GM12875 (cell line): Measurements from ENCODE around the gene LRRK1.

Source experiments
- H3K4me3 ChIP-seq: one replicate; pipeline ENCODE4 v1.5.1; 2011; ENCODE audit warnings: low read depth, low read length, control low read depth
- TF ChIP-seq, protein P1 (sequence below): IDR thresholded peaks from 2 replicates; pipeline ENCODE4 v1.5.1; 2011; ENCODE audit warnings: low read depth, mild to moderate bottlenecking, control low read depth, inconsistent platforms, low read length, moderate library complexity, borderline replicate concordance; ENCODE audit not compliant: insufficient read depth

Gene LRRK1

DNA sequence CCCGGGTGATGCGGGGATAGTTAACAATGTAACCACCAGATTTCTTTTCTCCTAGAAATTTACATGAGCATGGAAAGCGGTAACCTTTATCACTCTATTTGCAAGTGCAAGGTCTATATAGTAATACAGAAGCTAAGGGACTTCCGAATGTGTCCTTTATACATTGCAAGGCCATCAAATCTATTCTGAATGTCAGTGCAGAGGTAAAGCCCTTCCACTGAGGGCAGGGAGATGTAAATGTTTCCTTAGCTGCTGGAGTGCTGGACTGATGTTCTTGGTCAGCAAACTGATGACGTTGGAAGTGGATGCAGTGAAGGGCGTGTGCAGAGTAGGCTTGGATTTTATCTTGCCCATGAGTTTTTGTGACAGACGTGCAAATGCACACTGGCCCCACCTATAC, 33.3 kb upstream of the LRRK1 start:
- TF ChIP-seq, protein P1, sequence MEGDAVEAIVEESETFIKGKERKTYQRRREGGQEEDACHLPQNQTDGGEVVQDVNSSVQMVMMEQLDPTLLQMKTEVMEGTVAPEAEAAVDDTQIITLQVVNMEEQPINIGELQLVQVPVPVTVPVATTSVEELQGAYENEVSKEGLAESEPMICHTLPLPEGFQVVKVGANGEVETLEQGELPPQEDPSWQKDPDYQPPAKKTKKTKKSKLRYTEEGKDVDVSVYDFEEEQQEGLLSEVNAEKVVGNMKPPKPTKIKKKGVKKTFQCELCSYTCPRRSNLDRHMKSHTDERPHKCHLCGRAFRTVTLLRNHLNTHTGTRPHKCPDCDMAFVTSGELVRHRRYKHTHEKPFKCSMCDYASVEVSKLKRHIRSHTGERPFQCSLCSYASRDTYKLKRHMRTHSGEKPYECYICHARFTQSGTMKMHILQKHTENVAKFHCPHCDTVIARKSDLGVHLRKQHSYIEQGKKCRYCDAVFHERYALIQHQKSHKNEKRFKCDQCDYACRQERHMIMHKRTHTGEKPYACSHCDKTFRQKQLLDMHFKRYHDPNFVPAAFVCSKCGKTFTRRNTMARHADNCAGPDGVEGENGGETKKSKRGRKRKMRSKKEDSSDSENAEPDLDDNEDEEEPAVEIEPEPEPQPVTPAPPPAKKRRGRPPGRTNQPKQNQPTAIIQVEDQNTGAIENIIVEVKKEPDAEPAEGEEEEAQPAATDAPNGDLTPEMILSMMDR, result no peak
- H3K4me3 ChIP-seq, result no peak overlapping the region

DNA sequence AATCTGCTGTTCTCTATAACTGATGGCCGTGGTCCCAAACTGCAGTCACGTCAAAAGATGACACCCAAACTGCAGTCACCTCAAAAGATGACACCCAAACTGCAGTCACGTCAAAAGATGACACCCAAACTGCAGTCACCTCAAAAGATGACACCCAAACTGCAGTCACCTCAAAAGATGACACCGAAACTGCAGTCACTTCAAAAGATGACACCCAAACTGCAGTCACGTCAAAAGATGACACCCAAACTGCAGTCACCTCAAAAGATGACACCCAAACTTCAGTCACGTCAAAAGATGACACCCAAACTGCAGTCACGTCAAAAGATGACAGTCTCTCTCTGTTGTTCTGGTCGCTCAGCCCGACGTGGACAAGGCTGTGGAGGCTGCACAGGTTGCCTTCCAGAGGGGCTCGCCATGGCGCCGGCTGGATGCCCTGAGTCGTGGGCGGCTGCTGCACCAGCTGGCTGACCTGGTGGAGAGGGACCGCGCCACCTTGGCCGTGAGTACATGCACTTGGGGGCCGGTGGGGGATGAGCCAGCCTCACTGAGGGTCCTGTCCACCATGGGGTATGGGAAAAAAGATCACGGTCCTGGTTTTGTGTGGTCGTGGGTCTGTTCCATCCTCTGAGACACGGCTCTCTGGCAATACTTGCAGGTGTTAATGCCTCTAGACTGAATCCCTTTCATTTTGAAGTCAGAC, 31.8 kb upstream of the LRRK1 start:
- H3K4me3 ChIP-seq, result no peak overlapping the region
- TF ChIP-seq, protein P1, result no peak

DNA sequence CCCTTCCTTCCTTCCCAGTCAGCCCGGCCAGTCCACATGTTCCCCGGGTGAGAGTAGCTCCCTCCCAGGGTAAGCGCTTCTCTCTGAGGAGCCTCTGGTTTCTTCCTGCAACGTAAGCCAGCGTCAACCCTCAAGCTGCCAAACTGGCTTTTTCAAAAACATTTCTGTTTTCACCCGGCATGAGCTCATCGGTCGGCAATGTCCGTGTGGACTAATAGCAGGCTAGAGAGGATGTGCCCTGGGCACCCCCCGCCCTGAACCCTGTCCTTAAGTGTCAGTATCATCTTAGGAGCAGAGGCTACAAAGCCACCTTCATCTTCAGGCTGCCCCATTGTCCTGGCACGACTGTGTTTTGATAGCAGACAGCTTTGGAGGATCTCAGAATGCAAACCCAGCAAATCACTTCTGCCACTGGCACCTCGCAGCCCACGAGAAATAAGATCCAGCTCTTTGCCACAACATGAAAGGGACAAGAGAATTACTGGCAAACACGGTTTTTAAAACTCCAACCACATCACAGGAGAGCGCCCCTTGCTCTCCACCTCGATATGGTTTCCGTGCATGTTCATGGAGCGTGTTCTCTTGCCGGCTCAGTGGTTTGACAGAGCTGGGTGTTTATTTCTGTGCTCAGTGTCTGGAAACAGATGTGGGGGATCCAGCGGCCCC, 29.6 kb upstream of the LRRK1 start:
- no peak overlapping the region for H3K4me3 ChIP-seq

DNA sequence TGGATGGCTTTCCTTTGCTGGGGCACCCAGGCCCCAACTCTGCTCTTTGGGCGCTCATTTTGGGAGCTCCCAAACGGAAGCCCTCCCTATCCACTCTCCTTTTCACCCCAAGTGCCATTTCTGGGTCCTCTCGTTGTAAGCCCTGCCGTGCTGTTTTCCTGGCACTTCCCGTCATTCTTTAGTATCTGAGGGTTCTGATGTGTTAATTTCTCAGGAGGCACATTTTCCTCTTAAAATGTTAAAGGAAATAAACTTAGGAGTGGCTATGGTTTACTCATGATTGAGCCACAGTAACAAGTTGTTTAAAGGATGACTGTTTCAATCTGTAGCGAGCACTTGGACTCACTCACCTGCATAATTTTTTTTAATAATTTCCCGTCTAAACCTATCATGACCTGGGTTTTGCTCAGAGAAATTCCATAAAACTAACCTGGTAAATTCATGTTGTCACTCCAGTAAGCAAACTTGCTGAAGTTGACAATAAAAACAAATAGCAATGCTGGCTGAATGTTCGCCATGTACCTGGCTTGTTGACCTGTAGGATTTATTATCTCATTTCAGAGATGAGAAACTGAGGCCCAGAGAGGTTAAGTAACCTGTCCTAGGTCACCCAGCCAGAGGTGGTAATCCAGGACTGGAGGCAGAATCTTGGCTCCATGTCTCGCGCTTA, 29.0 kb upstream of the LRRK1 start:
- TF ChIP-seq, protein P1, result no peak
- H3K4me3 ChIP-seq, result no peak overlapping the region

More for the DNA sequence above, 29.6 kb upstream of the LRRK1 start:
- TF ChIP-seq, protein P1, result no peak

DNA sequence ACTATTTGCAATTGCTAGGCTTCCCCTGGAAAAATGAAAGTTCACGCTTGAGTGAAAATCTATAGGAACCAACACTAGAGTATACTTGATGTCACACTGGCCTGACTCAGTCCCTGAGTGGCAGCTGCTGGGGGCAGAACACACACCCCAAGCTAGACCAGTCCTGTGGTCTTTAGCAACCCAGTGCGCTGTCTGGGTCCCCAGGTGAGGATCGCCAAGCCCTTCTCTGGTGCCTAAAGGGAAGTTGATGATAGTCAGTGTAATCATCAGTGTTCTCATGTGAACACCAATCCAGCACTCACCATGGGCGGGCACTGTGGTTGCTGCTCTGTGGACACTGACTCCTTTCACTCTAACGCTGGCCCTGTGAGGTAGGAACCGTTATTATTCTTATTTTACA, 28.3 kb upstream of the LRRK1 start:
- TF ChIP-seq, protein P1, result no peak
- no peak overlapping the region for H3K4me3 ChIP-seq

DNA sequence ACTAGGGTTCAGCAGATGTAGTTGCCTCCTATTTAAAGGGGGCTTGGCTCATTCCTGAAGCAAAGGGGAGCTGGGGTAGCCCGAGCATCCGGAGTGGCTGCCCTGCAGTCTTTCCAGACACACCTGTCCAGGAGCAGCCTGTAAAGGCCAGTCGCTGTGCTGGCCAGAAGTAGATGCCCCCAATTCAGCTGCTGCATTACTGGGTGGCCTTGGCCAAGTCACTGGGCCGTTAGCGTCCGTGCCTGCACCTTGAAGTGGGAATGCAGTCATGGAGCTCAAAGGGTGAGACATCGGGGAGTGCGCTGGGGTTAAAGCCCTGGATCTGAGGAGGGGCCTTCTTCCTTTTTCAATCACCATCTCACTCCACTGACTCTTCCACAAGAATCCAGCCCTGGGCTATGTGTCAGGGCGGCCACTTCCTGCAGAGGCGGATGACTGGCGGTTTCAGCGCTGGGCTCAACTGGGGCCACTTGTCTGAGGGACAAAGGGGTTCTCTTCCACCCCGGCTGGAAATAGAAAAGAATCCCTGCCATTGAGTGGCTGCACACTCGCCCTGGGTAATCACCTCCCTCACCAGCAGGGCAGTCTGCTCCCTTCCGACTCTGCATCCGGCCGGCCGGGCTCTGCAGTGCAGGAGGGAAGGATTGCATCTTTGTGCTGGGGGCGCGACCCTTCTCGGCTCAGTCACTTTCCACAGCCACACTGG, 27.7 kb upstream of the LRRK1 start:
- TF ChIP-seq, protein P1, result no peak
- H3K4me3 ChIP-seq, result no peak overlapping the region
